ENCODE data around the gene NBEAL1. TPM values are rescaled to one million over a fixed set of nuclear protein-coding genes. Genes with fewer than 3 reads are reported as not detected.
"Not testable (repeated sequence)": the region's sequence is repeated elsewhere in the genome, so short reads cannot be mapped to it uniquely, and the experiment has no call there.

The NBEAL1 gene
- total RNA-seq, 2 donors from 2014 or later, result 12.9 to 16.0 TPM

GRCh38 chr2:203052539-203052938, 37.9 kb downstream of the NBEAL1 start:
- Mint-ChIP-seq H3K4me1 (ENCODE audit: low read depth) (no peaks in the 10 kb centered on the region), H3K27ac (no peak overlapping the region), H3K27me3 (ENCODE audit: low read depth) (no peaks in the 10 kb centered on the region)

GRCh38 chr2:203059567-203060240, 45.0 kb downstream of the NBEAL1 start:
- Mint-ChIP-seq H3K27ac (no peak overlapping the region), H3K4me3 (no peak overlapping the region), H3K27me3 (ENCODE audit: low read depth) (no peaks in the 10 kb centered on the region), H3K9me3 (no peaks in the 10 kb centered on the region), H3K4me1 (ENCODE audit: low read depth) (no peaks in the 10 kb centered on the region), H3K36me3 (ENCODE audit: insufficient read depth in 2 of 2) (no peaks in the 10 kb centered on the region)
- DNase-seq (no peak), ATAC-seq (replicated peaks in 1 of 2) (no peak)

More at GRCh38 chr2:203052539-203052938, 37.9 kb downstream of the NBEAL1 start:
- ATAC-seq (replicated peaks in 1 of 2), result no peak
- no peak for DNase-seq
- peaks cover 0 to 2% of the 10 kb centered on the region in 2 donors for H3K36me3 Mint-ChIP-seq (ENCODE audit: insufficient read depth in 2 of 2)
- H3K4me3 Mint-ChIP-seq, result no peak overlapping the region
- H3K9me3 Mint-ChIP-seq, result no peaks in the 10 kb centered on the region

- H3K27ac Mint-ChIP-seq, result no peak overlapping the region
- H3K9me3 Mint-ChIP-seq, result no peaks in the 10 kb centered on the region
- H3K36me3 Mint-ChIP-seq (ENCODE audit: insufficient read depth in 2 of 2), result peaks cover 0 to 2% of the 10 kb centered on the region in 2 donors
- DNase-seq (no peak), ATAC-seq (replicated peaks in 1 of 2) (no peak)
- H3K27me3 Mint-ChIP-seq (ENCODE audit: low read depth), result no peaks in the 10 kb centered on the region
- H3K4me1 Mint-ChIP-seq (ENCODE audit: low read depth), result no peaks in the 10 kb centered on the region
- H3K4me3 Mint-ChIP-seq, result no peak overlapping the region
Measured at GRCh38 chr2:203061346-203061745, 46.7 kb downstream of the NBEAL1 start.

- no peak overlapping the region for H3K27ac Mint-ChIP-seq
- peaks cover 0 to 2% of the 10 kb centered on the region in 2 donors for H3K36me3 Mint-ChIP-seq (ENCODE audit: insufficient read depth in 2 of 2)
- H3K4me3 Mint-ChIP-seq, result no peak overlapping the region
- DNase-seq, result no peak
- no peaks in the 10 kb centered on the region for H3K9me3 Mint-ChIP-seq
- no peaks in the 10 kb centered on the region for H3K27me3 Mint-ChIP-seq (ENCODE audit: low read depth)
- H3K4me1 Mint-ChIP-seq (ENCODE audit: low read depth), result no peaks in the 10 kb centered on the region
- no peak for ATAC-seq (replicated peaks in 1 of 2)
Measured at GRCh38 chr2:203062126-203062525, 47.5 kb downstream of the NBEAL1 start.

- not testable (repeated sequence) for DNase-seq; H3K9me3 Mint-ChIP-seq; H3K4me1 Mint-ChIP-seq (ENCODE audit: low read depth); H3K27me3 Mint-ChIP-seq (ENCODE audit: low read depth); ATAC-seq (replicated peaks in 1 of 2); H3K36me3 Mint-ChIP-seq (ENCODE audit: insufficient read depth in 2 of 2); H3K4me3 Mint-ChIP-seq; H3K27ac Mint-ChIP-seq
Measured at GRCh38 chr2:203066519-203067091, 51.9 kb downstream of the NBEAL1 start.

GRCh38 chr2:203070701-203071100, 56.0 kb downstream of the NBEAL1 start:
- no peak for ATAC-seq (replicated peaks in 1 of 2)
- Mint-ChIP-seq H3K4me3 (no peak overlapping the region), H3K36me3 (ENCODE audit: insufficient read depth in 2 of 2) (peaks cover 2 to 5% of the 10 kb centered on the region in 2 donors), H3K27me3 (ENCODE audit: low read depth) (no peaks in the 10 kb centered on the region), H3K9me3 (no peaks in the 10 kb centered on the region), H3K4me1 (ENCODE audit: low read depth) (peaks cover 5% of the 10 kb centered on the region), H3K27ac (no peak overlapping the region)
- DNase-seq, result no peak

GRCh38 chr2:203071148-203071547, 56.5 kb downstream of the NBEAL1 start:
- H3K27me3 Mint-ChIP-seq (ENCODE audit: low read depth), result no peaks in the 10 kb centered on the region
- DNase-seq (no peak), ATAC-seq (replicated peaks in 1 of 2) (peak in 1 of 2 donors; percentile 23)
- H3K36me3 Mint-ChIP-seq (ENCODE audit: insufficient read depth in 2 of 2), result peaks cover 2 to 5% of the 10 kb centered on the region in 2 donors
- peaks cover 5% of the 10 kb centered on the region for H3K4me1 Mint-ChIP-seq (ENCODE audit: low read depth)
- no peak overlapping the region for H3K27ac Mint-ChIP-seq
- no peak overlapping the region for H3K4me3 Mint-ChIP-seq
- no peaks in the 10 kb centered on the region for H3K9me3 Mint-ChIP-seq

- DNase-seq, result no peak
- H3K4me1 Mint-ChIP-seq (ENCODE audit: low read depth), result peaks cover 5% of the 10 kb centered on the region
- H3K36me3 Mint-ChIP-seq (ENCODE audit: insufficient read depth in 2 of 2), result peaks cover 2 to 5% of the 10 kb centered on the region in 2 donors
- H3K27me3 Mint-ChIP-seq (ENCODE audit: low read depth), result no peaks in the 10 kb centered on the region
- no peaks in the 10 kb centered on the region for H3K9me3 Mint-ChIP-seq
- no peak for ATAC-seq (replicated peaks in 1 of 2)
- no peak overlapping the region for H3K27ac Mint-ChIP-seq
- no peak overlapping the region for H3K4me3 Mint-ChIP-seq
Measured at GRCh38 chr2:203072371-203072770, 57.7 kb downstream of the NBEAL1 start.

- H3K36me3 Mint-ChIP-seq (ENCODE audit: insufficient read depth in 2 of 2), result peaks cover 2 to 3% of the 10 kb centered on the region in 2 donors
- H3K27ac Mint-ChIP-seq, result no peak overlapping the region
- no peaks in the 10 kb centered on the region for H3K27me3 Mint-ChIP-seq (ENCODE audit: low read depth)
- ATAC-seq (replicated peaks in 1 of 2), result no peak
- H3K4me3 Mint-ChIP-seq, result no peak overlapping the region
- DNase-seq, result no peak
- H3K9me3 Mint-ChIP-seq, result no peaks in the 10 kb centered on the region
- no peaks in the 10 kb centered on the region for H3K4me1 Mint-ChIP-seq (ENCODE audit: low read depth)
Measured at GRCh38 chr2:203077451-203077850, 62.8 kb downstream of the NBEAL1 start.

- Mint-ChIP-seq H3K4me1 (ENCODE audit: low read depth) (no peaks in the 10 kb centered on the region), H3K4me3 (no peak overlapping the region), H3K9me3 (no peaks in the 10 kb centered on the region), H3K36me3 (ENCODE audit: insufficient read depth in 2 of 2) (no peaks in the 10 kb centered on the region), H3K27ac (no peak overlapping the region), H3K27me3 (ENCODE audit: low read depth) (no peaks in the 10 kb centered on the region)
- no peak for DNase-seq
- no peak for ATAC-seq (replicated peaks in 1 of 2)
Measured at GRCh38 chr2:203080447-203081045, 65.9 kb downstream of the NBEAL1 start.

GRCh38 chr2:203083328-203083727, 68.7 kb downstream of the NBEAL1 start:
- Mint-ChIP-seq H3K27ac (no peak overlapping the region), H3K9me3 (no peaks in the 10 kb centered on the region), H3K4me3 (no peak overlapping the region), H3K4me1 (ENCODE audit: low read depth) (no peaks in the 10 kb centered on the region), H3K27me3 (ENCODE audit: low read depth) (no peaks in the 10 kb centered on the region), H3K36me3 (ENCODE audit: insufficient read depth in 2 of 2) (no peaks in the 10 kb centered on the region)
- DNase-seq (no peak), ATAC-seq (replicated peaks in 1 of 2) (no peak)

GRCh38 chr2:203086381-203086780, 71.7 kb downstream of the NBEAL1 start:
- not testable (repeated sequence) for H3K4me3 Mint-ChIP-seq; ATAC-seq (replicated peaks in 1 of 2); H3K36me3 Mint-ChIP-seq (ENCODE audit: insufficient read depth in 2 of 2); H3K27ac Mint-ChIP-seq; DNase-seq; H3K9me3 Mint-ChIP-seq; H3K27me3 Mint-ChIP-seq (ENCODE audit: low read depth); H3K4me1 Mint-ChIP-seq (ENCODE audit: low read depth)

GRCh38 chr2:203090721-203091120, 76.0 kb downstream of the NBEAL1 start:
- not testable (repeated sequence) for H3K4me3 Mint-ChIP-seq; DNase-seq; H3K9me3 Mint-ChIP-seq; H3K4me1 Mint-ChIP-seq (ENCODE audit: low read depth); H3K36me3 Mint-ChIP-seq (ENCODE audit: insufficient read depth in 2 of 2); ATAC-seq (replicated peaks in 1 of 2); H3K27me3 Mint-ChIP-seq (ENCODE audit: low read depth); H3K27ac Mint-ChIP-seq

Data from activated T-cell treated with anti-CD3 and anti-CD28 coated beads, Interleukin-2, amount 50 U/mL, for 72 hours (primary cell).